HG02571 (cell line): ENCODE results near the gene NFE2L3.
A peak's percentile ranks its signal among the peaks of the same experiment; 100 is the strongest.
"Not testable (repeated sequence)": the region's sequence is repeated elsewhere in the genome, so short reads cannot be mapped to it uniquely, and the experiment has no call there.

Experiments used
- ATAC-seq: cut with Tn5 transposase; IDR thresholded peaks from one replicate; pipeline ENCODE4 v1.9.1; 2021; ENCODE audit warnings: mild to moderate bottlenecking, moderate library complexity; ENCODE audit not compliant: unreplicated experiment

NFE2L3 gene

DNA sequence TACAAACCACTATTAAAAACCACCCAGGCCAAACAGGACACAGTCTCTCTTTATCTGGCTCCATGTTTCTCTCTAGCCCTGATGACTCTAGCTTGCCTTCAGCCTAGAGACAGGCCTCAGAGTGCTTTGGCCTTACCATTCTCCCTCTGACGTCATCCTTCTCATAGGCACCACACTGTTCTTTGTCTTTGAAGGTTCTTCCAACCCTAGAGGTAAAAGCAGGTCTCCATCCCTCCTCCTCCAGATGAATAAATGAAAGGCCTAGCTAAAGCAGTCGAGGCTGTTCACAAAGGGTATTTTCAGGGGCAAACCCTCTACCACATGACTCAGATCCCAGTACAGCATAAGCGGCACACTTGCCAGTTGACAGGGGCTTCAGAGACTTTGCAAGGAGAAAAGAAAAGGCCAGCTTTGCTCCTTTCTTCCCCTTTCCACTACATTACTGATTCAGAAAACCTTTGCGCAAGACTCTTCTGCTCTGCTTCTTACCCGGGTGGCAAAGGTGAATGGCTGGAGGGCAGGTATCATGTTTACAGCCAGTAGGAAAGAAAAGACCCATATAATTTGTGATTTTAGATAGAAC is 14.8 kb downstream of the NFE2L3 start:
- no peak for ATAC-seq

DNA sequence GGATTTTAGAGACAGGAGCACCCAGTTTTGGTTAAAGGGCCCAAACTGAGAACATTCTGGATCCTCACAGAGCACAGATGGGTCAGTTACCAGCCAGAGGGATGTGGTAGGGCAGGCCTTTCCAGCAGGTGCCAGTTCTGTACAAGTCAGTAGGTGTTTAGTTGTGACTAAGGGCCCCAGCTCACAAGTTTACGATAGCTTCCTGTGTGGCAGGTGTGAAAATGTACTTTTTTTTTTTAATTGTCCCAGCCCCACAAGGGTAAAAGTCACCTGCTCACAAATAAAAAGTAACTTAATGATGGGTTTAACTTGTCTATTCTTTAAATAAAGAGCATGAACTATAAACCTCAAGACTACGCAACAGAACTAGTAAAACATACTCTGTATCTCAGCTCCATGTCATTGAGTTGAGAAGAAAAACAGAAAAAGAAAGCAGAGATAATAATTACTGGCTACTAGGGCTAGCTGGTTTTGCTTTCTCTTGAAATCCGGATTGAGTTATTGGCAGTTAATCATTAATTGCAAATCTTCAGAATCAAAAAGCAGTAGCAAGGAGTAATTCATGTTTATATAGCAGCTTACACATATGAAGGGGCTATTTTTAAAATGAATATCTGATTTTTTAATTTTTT is 15.4 kb downstream of the NFE2L3 start:
- ATAC-seq: peak; percentile 74

DNA sequence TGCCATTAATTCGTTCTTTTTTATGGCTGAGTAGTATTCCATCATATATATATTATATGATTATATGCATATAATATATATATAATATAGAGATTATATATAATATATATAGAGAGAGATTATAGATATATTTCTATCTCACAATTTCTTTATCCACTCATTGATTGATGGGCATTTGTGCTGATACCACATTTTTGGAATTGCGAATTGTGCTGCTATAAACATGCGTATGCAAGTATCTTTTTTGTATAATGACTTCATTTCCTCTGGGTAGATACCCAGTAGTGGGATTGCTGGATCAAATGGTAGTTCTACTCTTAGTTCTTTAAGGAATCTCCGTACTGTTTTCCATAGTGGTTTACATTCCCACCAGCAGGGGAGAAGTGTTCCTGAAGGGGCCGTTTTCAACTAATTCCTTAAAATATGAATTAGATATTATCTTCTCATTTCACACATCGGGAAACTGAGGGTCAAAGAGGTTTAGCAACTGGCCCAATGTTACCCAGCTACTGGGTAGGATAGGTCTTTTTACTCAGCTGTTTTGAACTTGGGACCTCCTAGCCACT is 16.5 kb downstream of the NFE2L3 start:
- ATAC-seq: no peak

DNA sequence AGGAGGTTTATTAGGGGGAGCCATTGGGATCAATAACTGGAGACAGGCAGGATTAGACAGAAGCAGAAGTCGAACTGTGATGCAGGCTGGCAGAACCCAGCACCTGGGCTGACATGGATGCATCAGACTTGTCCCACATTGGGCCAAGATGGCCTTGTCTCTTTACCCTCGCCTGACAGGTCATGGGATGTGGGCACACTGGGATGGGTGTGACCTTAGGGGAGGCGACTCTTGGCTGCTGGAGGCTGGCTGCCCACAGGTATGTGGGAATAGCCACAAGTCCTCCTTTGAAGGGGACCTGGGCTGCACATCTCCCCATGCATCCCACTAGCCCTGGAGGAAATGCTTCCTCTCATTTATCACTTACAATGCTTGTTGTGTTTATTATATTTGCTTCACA is 17.3 kb downstream of the NFE2L3 start:
- no peak for ATAC-seq

DNA sequence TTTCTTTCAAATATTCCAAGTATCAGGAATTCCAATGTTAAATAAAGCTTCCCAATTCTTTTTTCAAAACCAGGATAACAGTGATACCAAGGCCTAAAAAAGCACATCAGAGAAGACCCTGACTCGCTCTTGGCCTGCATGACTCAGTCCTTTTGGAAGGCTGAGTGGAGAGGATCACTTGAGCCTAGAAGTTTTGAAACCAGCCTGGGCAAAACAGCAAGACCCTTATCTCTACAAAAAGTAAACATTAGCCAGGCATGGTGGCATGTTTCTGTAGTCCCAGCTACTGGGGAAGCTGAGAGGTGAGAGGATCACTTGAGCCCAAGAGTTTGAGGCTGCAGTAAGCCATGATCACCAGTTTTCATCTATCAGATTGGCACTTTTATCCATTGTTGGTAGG is 18.7 kb downstream of the NFE2L3 start:
- ATAC-seq: no peak

DNA sequence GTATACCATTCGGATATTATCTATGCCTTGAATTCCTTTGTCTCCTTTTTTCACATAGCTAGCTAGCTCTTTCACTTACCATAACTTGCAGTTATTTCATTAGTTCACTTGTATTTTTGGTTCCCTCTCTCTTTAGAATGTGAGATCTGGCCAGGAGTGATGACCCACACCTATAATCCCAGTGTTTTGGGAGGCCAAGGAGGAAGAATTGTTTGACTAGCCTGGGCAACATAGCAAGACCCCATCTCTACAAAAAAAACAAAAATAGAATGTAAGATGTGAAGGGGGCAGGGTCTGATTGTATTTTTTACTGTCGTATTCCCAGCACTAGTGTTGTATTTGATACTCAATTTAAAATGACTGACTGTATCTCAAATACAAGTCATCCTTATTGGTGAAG is 19.6 kb downstream of the NFE2L3 start:
- ATAC-seq: no peak

DNA sequence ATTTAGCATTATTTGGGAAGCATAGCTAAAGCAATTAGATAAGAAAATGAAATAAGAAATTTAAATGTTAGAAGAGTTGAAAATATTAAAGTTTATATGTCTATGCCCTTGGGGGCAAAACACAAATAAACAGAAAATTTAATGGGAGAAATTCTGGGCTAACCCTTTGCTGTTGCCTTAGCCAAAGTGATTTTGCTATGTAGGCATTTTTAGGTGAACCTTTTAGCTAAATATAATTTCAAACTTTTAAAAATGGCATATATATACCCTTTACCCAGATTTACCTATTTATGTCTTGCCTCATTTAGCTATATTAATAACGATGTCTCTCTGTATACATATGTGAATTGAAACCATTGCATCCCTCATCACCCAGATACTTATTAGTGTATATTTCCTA is 20.1 kb downstream of the NFE2L3 start:
- ATAC-seq: no peak

DNA sequence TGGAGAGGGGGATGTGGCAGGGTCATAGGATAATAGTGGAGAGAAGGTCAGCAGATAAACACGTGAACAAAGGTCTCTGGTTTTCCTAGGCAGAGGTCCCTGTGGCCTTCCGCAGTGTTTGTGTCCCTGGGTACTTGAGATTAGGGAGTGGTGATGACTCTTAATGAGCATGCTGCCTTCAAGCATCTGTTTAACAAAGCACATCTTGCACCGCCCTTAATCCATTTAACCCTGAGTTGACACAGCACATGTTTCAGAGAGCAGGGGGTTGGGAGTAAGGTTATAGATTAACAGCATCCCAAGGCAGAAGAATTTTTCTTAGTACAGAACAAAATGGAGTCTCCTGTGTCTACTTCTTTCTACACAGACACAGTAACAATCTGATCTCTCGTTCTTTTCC is 23.9 kb downstream of the NFE2L3 start:
- ATAC-seq: not testable (repeated sequence)

DNA sequence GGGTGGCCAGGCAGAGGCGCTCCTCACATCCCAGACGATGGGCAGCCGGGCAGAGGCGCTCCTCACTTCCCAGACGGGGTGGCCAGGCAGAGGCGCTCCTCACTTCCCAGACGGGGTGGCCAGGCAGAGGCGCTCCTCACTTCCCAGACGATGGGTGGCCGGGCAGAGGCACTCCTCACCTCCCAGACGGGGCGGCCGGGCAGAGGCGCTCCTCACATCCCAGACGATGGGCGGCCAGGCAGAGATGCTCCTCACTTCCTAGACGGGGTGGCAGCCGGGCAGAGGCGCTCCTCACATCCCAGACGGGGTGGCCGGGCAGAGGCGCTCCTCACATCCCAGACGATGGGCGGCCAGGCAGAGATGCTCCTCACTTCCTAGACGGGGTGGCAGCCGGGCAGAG is 24.7 kb downstream of the NFE2L3 start:
- ATAC-seq: not testable (repeated sequence)

DNA sequence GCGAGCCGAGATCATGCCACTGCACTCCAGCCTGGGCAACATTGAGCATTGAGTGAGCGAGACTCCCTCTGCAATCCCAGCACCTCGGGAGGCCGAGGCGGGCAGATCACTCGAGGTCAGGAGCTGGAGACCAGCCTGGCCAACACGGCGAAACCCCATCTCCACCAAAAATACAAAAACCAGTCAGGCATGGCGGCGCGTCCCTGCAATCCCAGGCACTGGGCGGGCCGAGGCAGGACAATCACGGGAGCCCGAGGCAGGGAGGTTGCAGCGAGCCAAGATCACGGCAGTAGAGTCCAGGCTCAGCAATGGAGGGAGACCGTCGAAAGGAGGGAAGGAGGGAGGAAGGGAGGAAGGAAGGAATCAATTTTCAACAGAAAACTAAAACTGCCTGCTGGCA is 25.3 kb downstream of the NFE2L3 start:
- ATAC-seq: not testable (repeated sequence)

DNA sequence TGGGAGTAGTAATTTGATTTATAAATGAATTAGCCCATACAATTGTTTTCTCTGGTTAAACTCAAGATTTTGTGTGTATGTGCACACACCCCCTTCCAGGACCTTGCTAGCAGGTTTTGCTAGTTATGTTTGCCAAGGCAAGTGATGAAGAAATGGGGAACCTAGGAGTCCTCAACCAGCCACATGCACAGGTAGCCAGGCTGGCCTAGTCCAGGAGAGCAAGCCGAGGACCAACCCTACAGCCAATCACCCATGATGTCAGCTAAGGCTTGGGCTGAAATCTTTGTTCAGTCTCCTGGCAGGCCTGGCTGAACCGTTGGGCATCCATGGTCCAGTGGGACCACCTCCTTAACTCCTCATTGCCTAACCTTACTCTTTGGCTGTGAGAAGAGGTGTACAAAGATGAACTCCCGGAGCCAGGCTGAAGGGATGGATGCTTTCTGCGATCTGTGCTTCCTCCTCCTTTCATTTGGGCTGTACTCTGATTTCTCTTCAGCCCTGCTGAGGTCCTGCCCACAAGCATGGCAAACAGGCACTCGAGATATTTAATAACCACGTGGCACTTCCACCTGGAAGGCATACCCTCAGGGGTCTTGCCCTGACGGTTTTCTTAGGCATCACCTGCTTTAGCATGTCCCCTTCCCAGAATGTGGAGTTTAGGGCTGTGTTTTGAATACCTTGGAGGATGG is 26.4 kb downstream of the NFE2L3 start:
- no peak for ATAC-seq

DNA sequence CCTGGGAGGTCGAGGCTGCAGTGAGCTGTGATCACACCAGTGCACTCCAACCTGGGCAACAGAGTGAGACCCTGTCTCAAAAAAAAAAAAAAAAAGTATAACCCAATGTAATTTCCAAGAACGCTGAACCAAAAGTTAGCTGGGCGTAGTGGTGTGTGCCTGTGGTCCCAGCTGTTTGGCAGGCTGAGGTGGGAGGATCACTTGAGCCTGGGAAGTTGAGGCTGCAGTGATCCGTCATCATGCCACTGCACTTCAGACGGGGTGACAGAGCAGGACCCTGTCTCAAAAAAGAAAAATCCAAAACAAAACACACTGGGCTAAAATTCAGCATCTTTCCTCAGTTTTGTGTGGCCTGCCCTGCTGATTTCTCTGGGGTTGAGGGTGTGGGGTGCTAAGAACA is 27.4 kb downstream of the NFE2L3 start:
- no peak for ATAC-seq

DNA sequence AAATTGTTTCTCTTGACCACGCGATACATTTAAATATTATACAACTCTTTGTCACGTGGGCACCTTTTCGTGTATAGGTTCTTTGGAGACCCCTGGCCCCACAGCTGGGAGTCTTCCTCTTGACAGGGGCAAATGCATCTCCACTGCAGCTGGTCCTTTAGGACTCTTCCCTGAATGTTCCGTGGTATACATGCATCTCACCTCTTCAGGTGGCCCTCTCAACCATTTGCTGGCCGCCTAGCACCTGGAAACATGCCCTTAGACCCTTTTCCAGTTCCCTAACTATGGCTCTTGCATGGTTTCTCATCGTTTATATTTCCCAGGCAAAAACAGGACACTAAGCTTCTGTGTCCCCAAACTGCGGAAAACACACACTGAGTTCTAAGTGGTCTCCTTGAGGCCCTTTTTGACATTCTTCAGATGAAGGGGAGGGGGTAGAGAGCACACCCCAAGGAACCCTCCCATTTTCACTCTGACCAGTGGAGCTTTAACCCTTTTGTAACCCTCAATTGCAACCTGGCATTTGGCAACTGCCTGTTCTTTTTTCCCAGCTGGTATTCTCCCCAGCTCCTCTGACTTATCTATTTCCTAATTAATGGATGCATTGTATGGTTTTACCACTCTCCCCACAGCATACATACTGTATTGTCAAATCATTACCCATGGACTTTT is 28.0 kb downstream of the NFE2L3 start:
- no peak for ATAC-seq

DNA sequence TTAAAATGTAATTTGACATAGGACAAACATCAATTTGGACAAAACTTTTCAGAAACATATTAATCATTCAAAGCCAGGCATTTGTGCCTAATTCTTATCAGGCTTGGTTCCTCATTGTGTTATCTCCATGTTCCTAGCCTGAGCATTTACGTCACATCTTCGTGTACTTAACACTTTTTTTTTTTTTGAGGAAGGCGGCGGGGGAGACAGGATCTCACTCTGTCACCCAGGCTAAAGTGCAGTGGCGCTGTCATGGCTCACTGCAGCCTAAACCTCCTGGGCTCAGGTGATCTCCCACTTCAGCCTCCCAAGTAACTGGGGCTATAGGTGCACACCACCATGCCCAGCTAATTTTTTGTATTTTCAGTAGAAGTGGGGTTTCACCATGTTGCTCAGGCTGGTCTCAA is 28.8 kb downstream of the NFE2L3 start:
- ATAC-seq: no peak

DNA sequence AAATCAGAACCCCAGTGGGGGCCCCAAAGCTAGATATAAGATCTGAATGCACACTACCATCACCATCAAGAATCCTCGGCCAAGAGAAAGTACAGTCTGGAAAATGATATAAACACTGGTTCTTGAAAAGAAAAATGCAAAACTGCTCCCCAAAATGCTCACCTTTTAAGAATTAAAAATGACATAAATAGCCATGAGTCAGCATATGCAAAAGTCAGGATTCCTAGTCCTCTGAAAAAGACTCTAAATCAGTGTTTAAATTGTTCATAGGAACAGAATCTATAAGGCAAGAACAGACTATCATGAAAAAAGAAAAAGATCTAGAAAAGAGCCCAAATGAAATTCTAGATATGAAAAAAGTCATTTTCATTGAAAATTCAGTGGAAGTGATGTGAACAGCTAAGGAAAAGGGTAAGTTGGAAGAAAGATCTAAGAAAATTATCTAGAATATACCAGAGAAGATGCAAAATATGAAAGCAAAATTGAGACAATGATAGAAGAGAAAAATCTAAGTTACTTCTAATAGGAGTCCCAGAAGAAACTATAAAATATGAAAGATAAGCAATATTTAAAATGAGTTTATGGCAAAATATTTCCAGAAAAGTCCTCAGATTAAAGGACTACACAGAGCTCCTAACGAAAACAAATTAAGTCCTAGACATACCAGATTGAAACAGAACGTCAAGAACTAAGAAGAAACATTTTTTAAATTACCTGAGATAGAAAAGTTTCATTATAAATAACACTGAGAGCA is 29.7 kb downstream of the NFE2L3 start:
- ATAC-seq: no peak

DNA sequence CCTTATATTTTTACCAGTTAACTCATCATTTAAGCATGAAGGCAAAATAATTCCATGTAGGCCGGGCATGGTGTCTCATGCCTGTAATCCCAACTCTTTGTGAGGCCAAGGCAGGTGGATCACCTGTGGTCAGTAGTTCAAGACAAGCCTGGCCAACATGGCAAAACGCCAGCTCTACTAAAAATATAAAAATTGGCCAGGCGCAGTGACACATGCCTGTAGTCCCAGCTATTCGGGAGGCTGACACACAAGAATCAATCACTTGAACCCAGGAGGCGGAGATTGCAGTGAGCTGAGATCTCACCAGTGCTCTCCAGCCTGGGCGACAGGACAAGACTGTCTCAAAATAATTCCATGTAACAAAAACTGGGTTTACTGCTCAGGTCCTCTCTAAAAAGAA is 30.3 kb downstream of the NFE2L3 start:
- ATAC-seq: no peak

DNA sequence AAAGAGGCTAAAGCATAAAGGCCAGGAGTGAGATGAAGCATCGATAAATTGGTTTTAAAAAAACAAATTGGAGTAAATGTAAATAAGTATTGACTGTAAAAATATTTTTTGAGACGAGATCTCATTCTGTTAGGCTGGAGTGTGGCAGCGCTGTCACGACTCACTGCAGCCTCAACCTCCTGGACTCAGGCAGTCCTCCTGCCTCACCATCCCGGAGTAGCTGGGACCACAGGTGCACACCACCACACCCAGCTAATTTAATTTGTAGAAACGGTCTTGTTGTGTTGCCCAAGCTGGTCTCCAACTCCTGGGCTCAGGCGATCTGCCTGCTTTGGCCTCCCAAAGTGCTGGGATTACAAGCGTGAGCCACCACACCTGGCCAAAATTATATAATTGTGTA is 30.7 kb downstream of the NFE2L3 start:
- ATAC-seq: no peak

DNA sequence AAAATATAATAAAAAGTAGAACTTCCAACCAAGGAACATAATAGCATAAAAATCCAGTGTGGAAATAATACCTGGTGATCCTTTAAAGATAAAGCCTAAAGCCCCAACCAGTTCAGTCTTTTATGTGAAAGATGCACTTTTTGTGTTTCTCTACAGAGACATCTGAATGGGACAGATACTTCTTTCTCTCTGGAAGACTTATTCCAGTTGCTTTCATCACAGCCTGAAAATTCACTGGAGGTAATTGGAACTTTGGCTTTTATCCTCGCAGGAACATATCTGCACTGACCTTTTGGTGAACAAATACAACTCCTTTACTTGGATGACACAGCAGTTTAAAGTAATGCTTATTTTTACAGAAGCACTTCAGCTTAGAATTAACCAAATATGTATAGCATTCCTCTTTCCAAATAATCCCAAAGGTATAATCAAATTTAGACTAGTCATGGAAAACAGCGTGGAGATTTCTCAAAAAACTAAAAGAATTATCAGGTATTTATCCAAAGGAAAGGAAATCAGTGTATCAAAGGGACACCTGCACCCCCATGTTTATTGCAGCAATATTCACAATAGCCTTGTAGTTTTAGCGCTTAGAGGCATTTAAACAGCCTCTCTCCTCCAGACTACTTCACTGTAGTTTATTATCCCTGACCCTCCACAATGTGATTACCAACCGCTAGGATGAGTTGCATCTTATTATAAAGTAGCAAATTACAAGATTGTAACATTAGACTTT is 31.7 kb downstream of the NFE2L3 start:
- no peak for ATAC-seq

DNA sequence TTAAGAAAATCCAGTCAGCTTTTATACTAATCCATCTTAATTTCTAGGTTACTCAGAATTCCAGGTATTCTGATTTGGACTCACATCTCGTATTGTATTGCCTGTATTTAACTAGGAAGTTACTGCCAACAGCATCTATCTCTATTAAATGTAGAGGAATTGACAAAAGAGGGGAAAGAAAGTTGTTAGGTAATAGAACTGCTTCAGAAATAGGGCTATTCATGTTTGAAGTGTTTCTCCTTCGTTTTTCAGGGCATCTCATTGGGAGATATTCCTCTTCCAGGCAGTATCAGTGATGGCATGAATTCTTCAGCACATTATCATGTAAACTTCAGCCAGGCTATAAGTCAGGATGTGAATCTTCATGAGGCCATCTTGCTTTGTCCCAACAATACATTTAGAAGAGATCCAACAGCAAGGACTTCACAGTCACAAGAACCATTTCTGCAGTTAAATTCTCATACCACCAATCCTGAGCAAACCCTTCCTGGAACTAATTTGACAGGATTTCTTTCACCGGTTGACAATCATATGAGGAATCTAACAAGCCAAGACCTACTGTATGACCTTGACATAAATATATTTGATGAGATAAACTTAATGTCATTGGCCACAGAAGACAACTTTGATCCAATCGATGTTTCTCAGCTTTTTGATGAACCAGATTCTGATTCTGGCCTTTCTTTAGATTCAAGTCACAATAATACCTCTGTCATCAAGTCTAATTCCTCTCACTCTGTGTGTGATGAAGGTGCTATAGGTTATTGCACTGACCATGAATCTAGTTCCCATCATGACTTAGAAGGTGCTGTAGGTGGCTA is 32.5 kb downstream of the NFE2L3 start:
- ATAC-seq: not testable (repeated sequence)
